H9 (cell line): ENCODE data around the gene BRD3OS. TPM values are rescaled to one million over a fixed set of nuclear protein-coding genes. Genes with fewer than 3 reads are reported as not detected.

Experiments
- DNase-seq: peaks from one replicate; pipeline ENCODE4 v3.0.0-alpha.2; 2017
- H2AFZ ChIP-seq: one replicate; pipeline ENCODE4 v1.6.1; 2013; ENCODE audit warnings: mild to moderate bottlenecking, low read length, control low read depth, moderate library complexity
- H2AK5ac ChIP-seq: 2 replicates; pipeline ENCODE4 v1.6.1; 2013; ENCODE audit warnings: low read length, control low read depth, mixed read lengths; ENCODE audit not compliant: insufficient read length
- H2BK120ac ChIP-seq: one replicate; pipeline ENCODE4 v1.6.1; 2013; ENCODE audit warnings: low read depth, mild to moderate bottlenecking, low read length, control low read depth, inconsistent platforms; ENCODE audit not compliant: poor library complexity, severe bottlenecking
- H2BK12ac ChIP-seq: 2 replicates; pipeline ENCODE4 v1.6.1; 2013; ENCODE audit warnings: low read length, control low read depth, mixed read lengths, low read depth; ENCODE audit not compliant: insufficient read length
- H2BK15ac ChIP-seq: 2 replicates; pipeline ENCODE4 v1.6.1; 2013; ENCODE audit warnings: low read depth, low read length, control low read depth
- H2BK20ac ChIP-seq: one replicate; pipeline ENCODE4 v1.6.1; 2013; ENCODE audit warnings: low read depth, mild to moderate bottlenecking, low read length, control low read depth, inconsistent platforms; ENCODE audit not compliant: poor library complexity, severe bottlenecking
- H2BK5ac ChIP-seq: 2 replicates; pipeline ENCODE4 v1.6.1; 2013; ENCODE audit warnings: low read length, control low read depth, mixed read lengths; ENCODE audit not compliant: insufficient read length
- H3K14ac ChIP-seq: 2 replicates; pipeline ENCODE4 v1.6.1; 2013; ENCODE audit warnings: low read length, control low read depth; ENCODE audit not compliant: insufficient read depth
- H3K18ac ChIP-seq: 2 replicates; pipeline ENCODE4 v1.6.1; 2013; ENCODE audit warnings: low read depth, mild to moderate bottlenecking, mixed read lengths, low read length, control low read depth; ENCODE audit not compliant: insufficient read length
- H3K23ac ChIP-seq: 2 replicates; pipeline ENCODE4 v1.6.1; 2013; ENCODE audit warnings: low read length, control low read depth, mixed read lengths, low read depth; ENCODE audit not compliant: insufficient read length
- H3K23me2 ChIP-seq: 2 replicates; pipeline ENCODE4 v1.6.1; 2013; ENCODE audit warnings: low read depth, mild to moderate bottlenecking, mixed read lengths, low read length, control low read depth; ENCODE audit not compliant: insufficient read length, poor library complexity, severe bottlenecking
- H3K27ac ChIP-seq: 2 replicates; pipeline ENCODE4 v1.5.1; 2013; ENCODE audit warnings: low read length, control low read depth, mixed read lengths, low read depth; ENCODE audit not compliant: insufficient read length
- H3K27me3 ChIP-seq: 2 replicates; pipeline ENCODE4 v1.6.1; 2013; ENCODE audit warnings: low read length, control low read depth, inconsistent platforms; ENCODE audit not compliant: insufficient read depth
- H3K4ac ChIP-seq: 2 replicates; pipeline ENCODE4 v1.6.1; 2013; ENCODE audit warnings: low read depth, mild to moderate bottlenecking, control low read depth, inconsistent platforms, low read length, moderate library complexity
- H3K4me1 ChIP-seq: 2 replicates; pipeline ENCODE4 v1.6.1; 2013; ENCODE audit warnings: low read length, control low read depth, inconsistent platforms; ENCODE audit not compliant: insufficient read depth
- H3K4me2 ChIP-seq: 2 replicates; pipeline ENCODE4 v1.6.1; 2013; ENCODE audit warnings: low read length, control low read depth, mixed read lengths; ENCODE audit not compliant: insufficient read length, insufficient read depth
- H3K56ac ChIP-seq: 2 replicates; pipeline ENCODE4 v1.6.1; 2013; ENCODE audit warnings: low read depth, mild to moderate bottlenecking, mixed read lengths, low read length, control low read depth; ENCODE audit not compliant: insufficient read length
- H3K79me1 ChIP-seq: 2 replicates; pipeline ENCODE4 v1.6.1; 2013; ENCODE audit warnings: low read depth, mild to moderate bottlenecking, moderate library complexity, low read length, control low read depth, inconsistent platforms; ENCODE audit not compliant: insufficient read depth, poor library complexity, severe bottlenecking
- H3K79me2 ChIP-seq: 2 replicates; pipeline ENCODE4 v1.6.1; 2013; ENCODE audit warnings: low read length, control low read depth, inconsistent platforms; ENCODE audit not compliant: insufficient read depth
- H3K9ac ChIP-seq: 2 replicates; pipeline ENCODE4 v1.6.1; 2013; ENCODE audit warnings: low read length, control low read depth, mixed read lengths; ENCODE audit not compliant: insufficient read length; ENCODE audit errors: extremely low read depth
- H3K9me3 ChIP-seq: one replicate; pipeline ENCODE4 v1.6.1; 2013; ENCODE audit warnings: low read depth, low read length, inconsistent platforms; ENCODE audit not compliant: control insufficient read depth
- H3T11ph ChIP-seq: one replicate; pipeline ENCODE4 v1.6.1; 2013; ENCODE audit warnings: mild to moderate bottlenecking, low read length, control low read depth, inconsistent platforms
- H4K20me1 ChIP-seq: one replicate; pipeline ENCODE4 v1.6.1; 2013; ENCODE audit not compliant: control insufficient read depth, insufficient read length, insufficient read depth
- H4K5ac ChIP-seq: 2 replicates; pipeline ENCODE4 v1.6.1; 2013; ENCODE audit warnings: low read depth, mild to moderate bottlenecking, mixed read lengths, low read length, control low read depth; ENCODE audit not compliant: insufficient read length
- H4K8ac ChIP-seq: replicated peaks from 2 replicates; pipeline ENCODE4 v1.6.1; 2013; ENCODE audit warnings: low read length, control low read depth, mixed read lengths, low read depth; ENCODE audit not compliant: insufficient read length
- H4K91ac ChIP-seq: 2 replicates; pipeline ENCODE4 v1.6.1; 2013; ENCODE audit warnings: low read depth, mild to moderate bottlenecking, moderate library complexity, mixed read lengths, low read length, control low read depth; ENCODE audit not compliant: insufficient read length
- H3K27ac Mint-ChIP-seq, 3 experiments: 2 replicates in 2 of 3; 3 replicates in 1 of 3; pipeline ENCODE4 v1.8.0; 2020 to 2021; ENCODE audit warnings: mixed read lengths in 3 of 3, mild to moderate bottlenecking in 1 of 3, moderate library complexity in 1 of 3
- H3K27me3 Mint-ChIP-seq: 2 replicates; pipeline ENCODE4 v1.8.0; 2021; ENCODE audit warnings: low read depth, mild to moderate bottlenecking, moderate library complexity, mixed read lengths
- H3K36me3 Mint-ChIP-seq, 3 experiments: 2 replicates in 2 of 3; 3 replicates in 1 of 3; pipeline ENCODE4 v1.8.0; 2020 to 2021; ENCODE audit warnings: low read depth in 3 of 3, mixed read lengths in 3 of 3; ENCODE audit not compliant: insufficient read depth in 1 of 3
- H3K4me1 Mint-ChIP-seq, 2 experiments: 2 replicates each; pipeline ENCODE4 v1.8.0; 2020; ENCODE audit warnings: mixed read lengths in 2 of 2
- H3K4me3 Mint-ChIP-seq, 2 experiments: 2 replicates in 1 of 2; 3 replicates in 1 of 2; pipeline ENCODE4 v1.8.0; 2020 to 2021; ENCODE audit warnings: mild to moderate bottlenecking in 2 of 2, mixed read lengths in 2 of 2, moderate library complexity in 1 of 2
- H3K9me3 Mint-ChIP-seq, 2 experiments: 2 replicates in 1 of 2; 3 replicates in 1 of 2; pipeline ENCODE4 v1.8.0; 2020; ENCODE audit warnings: mild to moderate bottlenecking in 2 of 2, mixed read lengths in 2 of 2, moderate library complexity in 1 of 2
- WGBS: extraction: QIAGEN DNeasy Blood & Tissue Kit; methylation state at CpG from one replicate; pipeline ENCODE4 v1.1.7; 2013; ENCODE audit warnings: missing lambda C conversion rate, low lambda C conversion rate, mixed read lengths; ENCODE audit not compliant: insufficient read length; ENCODE audit errors: extremely low coverage; 5-methylcytosine and 5-hydroxymethylcytosine counted together
- total RNA-seq: library from RNA; stranded (reverse); gene quantifications from 2 replicates; pipeline ENCODE4 v1.2.1, GENCODE V29; 2021
- TF ChIP-seq, protein P1 (sequence below): fragments of 200-600 bp; sonication (generic); conservative IDR thresholded peaks from 3 replicates; pipeline ENCODE4 v1.8.0; 2021; ENCODE audit warnings: antibody characterized with exemption, mild to moderate bottlenecking

The BRD3OS gene
- total RNA-seq, 1 experiment from 2014 or later = 16.4 TPM

DNA sequence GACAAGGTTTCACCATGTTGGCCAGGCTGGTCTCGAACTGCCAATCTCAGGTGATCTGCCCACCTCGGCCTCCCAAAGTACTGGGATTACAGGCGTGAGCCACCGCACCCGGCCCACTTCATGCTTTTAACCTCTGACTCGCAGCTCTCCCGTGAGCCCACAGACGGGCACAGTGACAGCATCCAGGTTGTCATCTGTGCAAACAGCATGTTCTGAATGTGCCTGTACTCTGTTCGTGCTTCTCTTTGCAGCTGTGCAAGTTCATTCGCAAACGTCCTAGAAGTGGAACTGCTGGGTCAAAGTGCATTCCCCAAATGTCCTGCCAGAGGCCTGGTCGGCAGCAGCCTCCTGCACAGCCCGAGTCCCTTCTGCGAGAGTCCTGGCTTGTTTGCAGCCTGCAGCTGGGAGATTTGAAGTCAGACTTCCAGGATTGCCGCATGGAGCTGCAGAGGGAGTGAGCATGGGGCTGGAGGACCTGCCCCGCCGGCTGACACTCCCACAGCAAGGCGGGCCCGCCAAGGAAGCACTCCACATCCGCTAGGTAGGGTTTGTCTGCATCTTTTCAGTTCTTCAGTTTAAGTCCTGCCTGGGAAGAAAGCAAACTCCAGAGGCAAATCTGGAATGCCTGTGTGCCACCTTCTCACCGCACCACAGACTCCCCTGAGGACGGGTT, 3.4 kb downstream of the BRD3OS start:
- peaks cover 5% of the 10 kb centered on the region for H3K23me2 ChIP-seq
- H3K79me1 ChIP-seq = no peaks in the 10 kb centered on the region
- no peak overlapping the region for H4K8ac ChIP-seq
- H2AK5ac ChIP-seq = no peak overlapping the region
- H2AFZ ChIP-seq = no peak overlapping the region
- H2BK120ac ChIP-seq = no peak overlapping the region
- Mint-ChIP-seq H3K9me3 (no peaks in the 10 kb centered on the region), H3K36me3 (peaks cover 4 to 28% (median 28%) of the 10 kb centered on the region in 3 experiments; a peak in 5 of 7 replicates), H3K4me1 (peaks cover 11 to 17% of the 10 kb centered on the region in 2 experiments), H3K4me3 (no peak overlapping the region), H3K27me3 (peaks cover 2% of the 10 kb centered on the region), H3K27ac (peak overlapping the region in 1 of 3 experiments; percentile 80; a peak in 1 of 7 replicates)
- H3K14ac ChIP-seq = no peak overlapping the region
- H3K9me3 ChIP-seq = no peaks in the 10 kb centered on the region
- no CpG with 5 or more reads among the region's 22 CpGs for WGBS
- no peak overlapping the region for H3K56ac ChIP-seq
- no peaks in the 10 kb centered on the region for H3K79me2 ChIP-seq
- no peaks in the 10 kb centered on the region for H3K27me3 ChIP-seq
- no peak overlapping the region for H3K23ac ChIP-seq
- H2BK12ac ChIP-seq = no peak overlapping the region
- H4K91ac ChIP-seq = no peak overlapping the region
- H2BK20ac ChIP-seq = no peak overlapping the region
- no peak overlapping the region for H3K18ac ChIP-seq
- no peak overlapping the region for H3K4me2 ChIP-seq
- H2BK5ac ChIP-seq = no peak overlapping the region
- H3K27ac ChIP-seq = no peak overlapping the region
- no peak overlapping the region for H4K5ac ChIP-seq
- TF ChIP-seq, protein P1, sequence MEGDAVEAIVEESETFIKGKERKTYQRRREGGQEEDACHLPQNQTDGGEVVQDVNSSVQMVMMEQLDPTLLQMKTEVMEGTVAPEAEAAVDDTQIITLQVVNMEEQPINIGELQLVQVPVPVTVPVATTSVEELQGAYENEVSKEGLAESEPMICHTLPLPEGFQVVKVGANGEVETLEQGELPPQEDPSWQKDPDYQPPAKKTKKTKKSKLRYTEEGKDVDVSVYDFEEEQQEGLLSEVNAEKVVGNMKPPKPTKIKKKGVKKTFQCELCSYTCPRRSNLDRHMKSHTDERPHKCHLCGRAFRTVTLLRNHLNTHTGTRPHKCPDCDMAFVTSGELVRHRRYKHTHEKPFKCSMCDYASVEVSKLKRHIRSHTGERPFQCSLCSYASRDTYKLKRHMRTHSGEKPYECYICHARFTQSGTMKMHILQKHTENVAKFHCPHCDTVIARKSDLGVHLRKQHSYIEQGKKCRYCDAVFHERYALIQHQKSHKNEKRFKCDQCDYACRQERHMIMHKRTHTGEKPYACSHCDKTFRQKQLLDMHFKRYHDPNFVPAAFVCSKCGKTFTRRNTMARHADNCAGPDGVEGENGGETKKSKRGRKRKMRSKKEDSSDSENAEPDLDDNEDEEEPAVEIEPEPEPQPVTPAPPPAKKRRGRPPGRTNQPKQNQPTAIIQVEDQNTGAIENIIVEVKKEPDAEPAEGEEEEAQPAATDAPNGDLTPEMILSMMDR = no peak
- no peaks in the 10 kb centered on the region for H3K4me1 ChIP-seq
- H3K9ac ChIP-seq = no peak overlapping the region
- H4K20me1 ChIP-seq = no peaks in the 10 kb centered on the region
- no peak overlapping the region for H3K4ac ChIP-seq
- DNase-seq = no peak
- H2BK15ac ChIP-seq = no peak overlapping the region
- no peak overlapping the region for H3T11ph ChIP-seq
